GM18868 (cell line): ENCODE data around the gene NEDD9.

Experiments
- ATAC-seq: cut with Tn5 transposase; IDR thresholded peaks from one replicate; pipeline ENCODE4 v1.9.1; 2021; ENCODE audit warnings: mild to moderate bottlenecking, moderate library complexity; ENCODE audit not compliant: unreplicated experiment

Gene NEDD9

GRCh38 chr6:11235062-11235461 lies 2.6 kb upstream of the NEDD9 start:
- ATAC-seq = no peak

GRCh38 chr6:11233673-11234573 lies 1.5 kb upstream of the NEDD9 start:
- ATAC-seq = no peak

DNA sequence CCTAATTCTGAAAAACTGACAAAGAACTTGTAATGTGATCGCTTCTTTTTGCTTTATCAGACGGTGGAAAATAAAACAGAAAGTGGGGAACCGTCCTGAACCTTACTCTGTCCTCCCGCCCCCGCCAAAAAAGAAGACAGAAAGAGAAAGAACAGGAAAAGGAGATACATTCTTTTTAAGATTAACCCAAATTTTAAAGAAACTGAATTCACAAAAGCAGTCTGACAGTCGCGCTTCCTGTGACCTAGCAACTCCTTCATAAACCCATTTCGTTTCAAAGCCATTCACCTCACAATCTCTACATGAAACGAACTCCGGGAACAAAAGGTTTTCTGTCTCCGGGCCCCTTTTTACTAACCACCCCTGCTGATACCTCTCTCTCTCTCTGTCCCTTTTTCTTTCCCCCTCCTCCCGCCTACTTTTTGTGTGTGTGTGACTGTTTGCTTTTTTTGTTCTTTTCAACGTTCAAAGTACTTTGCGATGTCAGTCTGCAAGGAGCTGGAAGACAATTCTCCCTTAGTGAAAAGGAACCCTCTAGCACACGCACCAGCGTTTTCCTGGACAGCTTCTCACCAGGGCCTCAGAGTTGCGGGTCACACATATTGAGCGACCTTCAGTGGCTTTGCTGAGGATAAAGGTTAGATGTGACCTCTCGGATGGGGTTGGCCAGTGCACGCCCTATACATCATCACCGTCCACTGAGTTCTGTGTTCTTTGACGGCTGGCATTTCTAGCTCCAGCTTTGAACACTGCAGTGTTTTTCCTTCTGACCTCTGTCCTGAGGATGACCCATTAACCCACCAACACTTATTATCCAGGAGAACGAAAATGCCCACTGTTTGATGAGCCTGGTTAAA lies 530 bp upstream of the NEDD9 start:
- peak; percentile 13 for ATAC-seq

GRCh38 chr6:11231564-11232192 lies 790 bp downstream of the NEDD9 start:
- no peak for ATAC-seq

- ATAC-seq = no peak
Measured at GRCh38 chr6:11231108-11231463, 1.4 kb downstream of the NEDD9 start.

DNA sequence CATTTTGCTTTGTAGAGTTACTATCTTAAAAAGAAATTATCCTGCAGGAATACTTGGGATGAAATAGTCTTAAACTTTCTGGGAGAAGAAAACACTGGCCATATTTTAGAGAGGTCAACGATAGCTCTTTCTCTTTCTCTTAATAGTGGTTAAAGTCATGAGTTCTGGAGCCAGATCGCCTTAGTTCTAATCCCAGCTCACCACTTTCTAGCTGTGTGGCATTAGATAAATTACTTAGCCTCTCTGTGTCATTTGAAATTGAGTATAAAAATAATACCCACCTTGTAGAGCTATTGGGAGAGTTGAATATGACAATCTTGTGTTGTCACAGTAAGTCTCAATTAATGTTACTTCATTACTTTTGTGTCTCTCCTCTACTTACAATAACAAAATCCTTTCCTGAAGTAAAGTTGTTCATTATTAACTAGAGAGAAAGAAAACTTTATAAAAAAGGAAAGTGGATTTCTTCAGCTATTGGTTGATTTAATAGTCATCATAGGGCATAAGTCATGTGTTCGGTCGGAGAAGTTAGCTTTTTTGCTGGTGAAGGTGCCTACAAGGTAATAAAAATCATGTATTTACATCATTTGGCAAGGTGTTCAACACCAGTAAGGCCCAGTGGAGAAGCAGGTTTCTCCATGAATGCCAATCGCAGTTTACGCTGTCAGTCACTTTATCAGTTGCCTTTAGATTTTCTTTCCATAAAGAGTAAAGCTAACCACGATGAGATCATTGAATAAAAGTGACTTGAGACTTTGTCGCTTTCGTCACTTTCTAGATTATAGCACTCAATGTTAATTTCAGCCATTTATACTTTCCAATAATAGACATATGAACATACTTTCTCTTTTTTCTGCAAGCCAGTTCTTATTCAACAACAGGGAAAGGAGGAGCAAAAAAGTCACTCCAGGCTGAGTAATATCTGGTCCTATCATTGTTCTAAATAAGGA lies 2.0 kb downstream of the NEDD9 start:
- no peak for ATAC-seq

DNA sequence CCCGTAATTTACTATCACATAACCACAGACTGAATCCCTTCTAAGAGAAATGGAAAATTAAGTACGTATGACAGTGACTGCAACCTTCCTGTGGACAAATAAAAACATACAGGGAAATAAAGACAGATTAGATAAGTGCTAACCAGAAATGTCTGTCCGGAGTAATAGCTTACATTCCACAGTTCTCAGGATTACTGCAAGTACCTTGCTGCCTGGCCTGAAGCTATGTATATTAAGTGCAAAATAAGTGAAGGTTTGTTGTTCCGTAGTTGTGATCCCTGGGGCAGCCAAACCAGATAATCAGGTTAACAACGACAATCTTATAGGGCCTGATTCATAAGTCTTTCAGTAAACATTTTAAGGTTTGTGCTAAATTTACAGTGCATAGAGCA lies 2.8 kb downstream of the NEDD9 start:
- ATAC-seq = no peak

- ATAC-seq = no peak
Measured at GRCh38 chr6:11228935-11229654, 3.4 kb downstream of the NEDD9 start.

- ATAC-seq = no peak
Measured at GRCh38 chr6:11227698-11228097, 4.8 kb downstream of the NEDD9 start.

DNA sequence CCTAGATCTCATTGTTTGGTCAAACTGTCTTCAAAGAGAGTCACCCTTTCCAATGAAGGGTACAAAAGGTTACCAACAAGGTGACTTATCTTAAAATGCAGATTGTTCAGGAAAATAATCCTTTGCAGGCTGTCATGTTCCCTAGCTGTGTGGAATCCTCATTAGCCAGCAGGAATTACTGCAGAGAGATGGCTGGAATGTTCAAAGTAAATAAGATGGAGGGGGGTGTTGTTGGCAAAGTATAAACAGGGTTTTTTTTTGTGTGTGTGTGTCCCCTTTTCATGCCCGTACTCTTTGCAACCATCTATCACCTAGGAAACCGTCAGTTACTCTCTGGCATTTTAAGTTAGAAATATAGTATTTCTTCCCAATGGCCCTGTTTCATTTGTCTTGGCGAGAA lies 6.5 kb downstream of the NEDD9 start:
- no peak for ATAC-seq

- no peak for ATAC-seq
Measured at GRCh38 chr6:11224966-11225463, 7.5 kb downstream of the NEDD9 start.

GRCh38 chr6:11224252-11224965 lies 8.1 kb downstream of the NEDD9 start:
- ATAC-seq = peak; percentile 44

- ATAC-seq = no peak
Measured at GRCh38 chr6:11223286-11223864, 9.1 kb downstream of the NEDD9 start.

- ATAC-seq = peak; percentile 39
Measured at GRCh38 chr6:11222385-11223277, 9.8 kb downstream of the NEDD9 start.

- ATAC-seq = no peak
Measured at GRCh38 chr6:11221623-11222384, 10.7 kb downstream of the NEDD9 start.

DNA sequence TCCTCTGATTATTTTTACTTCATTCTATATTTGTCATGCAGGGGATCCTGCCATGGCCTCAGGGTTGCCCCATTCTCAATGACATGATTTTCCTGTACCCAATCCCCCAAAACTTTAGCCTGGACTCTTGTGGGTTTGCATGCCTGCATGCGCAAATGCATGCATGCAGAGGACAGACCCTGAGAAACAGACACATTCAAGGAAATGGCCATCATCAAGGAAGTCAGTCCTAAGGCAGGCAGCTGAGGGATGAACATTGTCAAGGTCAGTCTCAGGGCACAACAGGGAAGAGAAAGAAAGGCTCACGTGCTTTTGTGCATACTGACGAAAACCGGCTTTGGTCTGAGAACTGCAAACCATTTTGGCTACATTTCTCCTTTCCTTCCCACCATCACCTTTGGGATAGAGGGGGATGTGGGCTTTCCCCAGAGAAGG lies 13.1 kb downstream of the NEDD9 start:
- no peak for ATAC-seq
